Measurements from ENCODE around the gene FAM171A1.
"Not testable (repeated sequence)": the region's sequence is repeated elsewhere in the genome, so short reads cannot be mapped to it uniquely, and the experiment has no call there.

The FAM171A1 gene

DNA sequence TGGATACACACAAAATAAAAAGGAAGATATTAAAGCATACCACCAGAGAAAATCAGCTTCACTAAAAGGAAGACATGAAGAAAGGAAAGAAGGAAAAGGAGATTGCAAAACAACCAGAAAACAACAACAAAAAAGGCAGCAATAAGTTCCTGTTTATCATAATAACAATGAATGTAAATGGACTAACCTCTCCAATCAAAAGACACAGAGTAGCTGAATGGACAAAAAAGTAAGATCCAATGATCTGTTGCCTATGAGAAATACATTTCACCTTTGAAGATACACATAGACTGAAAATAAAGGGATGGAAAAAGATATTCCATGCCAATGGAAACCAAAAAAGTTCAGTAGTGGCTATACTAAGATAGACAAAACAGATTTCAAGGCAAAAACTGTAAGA is 30.3 kb upstream of the FAM171A1 start:
- H3K36me3 ChIP-seq (ENCODE audit: insufficient read depth, low read length): no peaks in the 10 kb centered on the region
- no peak for TF ChIP-seq POLR2AphosphoS5 (IDR thresholded peaks at IDR 0.05; ENCODE audit: borderline replicate concordance, low read depth, low read length)
- TF ChIP-seq EZH2 (IDR thresholded peaks at IDR 0.05): no peak
- TF ChIP-seq FOXP2 (optimal IDR thresholded peaks at IDR 0.05; ENCODE audit: control extremely low read depth, extremely low read length, insufficient read depth): no peak
- H3K4me3 ChIP-seq: no peak overlapping the region
- no peak overlapping the region for H3K9ac ChIP-seq (ENCODE audit: insufficient read length)
- no peak for DNase-seq (ENCODE audit: low read depth, low spot score)
- H3K27ac ChIP-seq: no peak overlapping the region
- no peaks in the 10 kb centered on the region for H3K9me3 ChIP-seq (ENCODE audit: low read depth, low read length)

DNA sequence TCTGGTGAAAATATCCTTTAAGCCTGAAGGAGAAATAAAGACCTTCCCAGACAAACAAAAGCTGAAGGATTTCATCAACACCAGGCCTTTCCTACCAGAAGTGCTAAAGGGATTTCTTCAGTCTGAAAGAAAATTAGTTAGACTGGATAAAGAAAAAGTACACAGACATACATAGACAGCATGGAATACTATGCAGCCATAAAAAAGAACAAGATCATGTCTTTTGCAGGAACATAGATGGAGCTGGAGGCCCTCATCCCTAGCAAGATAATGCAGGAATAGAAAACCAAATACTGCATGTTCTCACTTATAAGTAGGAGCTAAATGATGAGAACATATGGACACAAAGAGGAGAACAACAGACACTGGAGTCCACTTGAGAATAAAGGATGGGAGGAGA is 29.4 kb upstream of the FAM171A1 start:
- H3K9me3 ChIP-seq (ENCODE audit: low read depth, low read length); H3K4me3 ChIP-seq; H3K36me3 ChIP-seq (ENCODE audit: insufficient read depth, low read length); H3K27ac ChIP-seq; H3K9ac ChIP-seq (ENCODE audit: insufficient read length); DNase-seq (ENCODE audit: low read depth, low spot score): not testable (repeated sequence)

DNA sequence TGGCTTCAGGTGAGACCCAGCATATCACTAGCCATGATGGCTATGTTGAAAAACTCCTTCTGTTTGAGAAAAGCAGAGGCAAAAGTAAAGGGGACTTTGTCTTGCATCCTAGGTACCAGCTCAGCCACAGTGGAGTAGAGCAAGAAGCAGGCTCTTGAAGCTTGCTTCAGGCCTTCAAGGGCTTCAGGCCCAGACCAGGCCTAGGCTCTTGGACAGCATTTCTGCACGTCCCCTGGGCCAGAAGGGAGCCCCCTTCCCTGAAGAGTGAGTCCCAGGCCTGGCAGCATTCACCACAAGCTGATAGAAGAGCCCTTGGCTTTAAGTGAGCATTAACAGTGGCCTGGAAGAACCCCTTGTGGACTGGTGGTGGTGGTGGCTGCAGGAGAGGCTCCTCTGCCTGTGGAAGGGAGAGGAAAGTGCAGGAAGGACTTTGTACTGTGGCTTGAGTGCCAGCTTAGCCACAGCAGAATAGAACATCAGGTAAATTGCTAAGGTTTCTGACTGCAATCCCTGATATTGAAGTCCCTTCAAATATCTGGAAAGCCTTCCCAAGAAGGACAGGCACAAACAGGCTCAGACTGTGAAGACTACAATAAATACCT is 28.1 kb upstream of the FAM171A1 start:
- Histone ChIP-seq H3K9me3 (ENCODE audit: low read depth, low read length) (no peaks in the 10 kb centered on the region), H3K9ac (ENCODE audit: insufficient read length) (no peak overlapping the region), H3K4me3 (no peak overlapping the region), H3K36me3 (ENCODE audit: insufficient read depth, low read length) (no peaks in the 10 kb centered on the region), H3K27ac (no peak overlapping the region)
- no peak for DNase-seq (ENCODE audit: low read depth, low spot score)
- TF ChIP-seq EZH2 (IDR thresholded peaks at IDR 0.05) (no peak), POLR2AphosphoS5 (IDR thresholded peaks at IDR 0.05; ENCODE audit: borderline replicate concordance, low read depth, low read length) (no peak)

DNA sequence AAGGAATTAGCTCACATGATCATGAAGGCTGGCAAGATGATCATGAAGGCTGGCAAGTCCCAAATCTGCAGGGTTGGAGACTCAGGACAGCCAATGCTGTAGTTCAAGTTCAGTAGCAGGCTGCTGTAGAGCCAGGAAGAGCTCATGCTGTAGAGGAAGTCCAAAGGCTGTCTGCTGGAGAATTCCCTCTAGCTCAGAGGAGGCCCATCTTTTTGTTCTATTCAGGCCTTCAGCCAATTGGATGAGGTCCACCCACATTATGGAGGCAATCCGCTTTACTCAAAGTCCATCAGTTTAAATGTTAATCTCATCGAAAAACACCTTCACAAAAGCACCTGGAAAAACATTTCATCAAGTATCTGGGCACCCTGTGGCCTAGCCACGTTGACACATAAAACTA is 24.8 kb upstream of the FAM171A1 start:
- no peak for DNase-seq (ENCODE audit: low read depth, low spot score)
- no peak overlapping the region for H3K4me3 ChIP-seq
- H3K27ac ChIP-seq: no peak overlapping the region
- no peaks in the 10 kb centered on the region for H3K36me3 ChIP-seq (ENCODE audit: insufficient read depth, low read length)
- H3K9ac ChIP-seq (ENCODE audit: insufficient read length): no peak overlapping the region
- TF ChIP-seq EZH2 (IDR thresholded peaks at IDR 0.05) (no peak), POLR2AphosphoS5 (IDR thresholded peaks at IDR 0.05; ENCODE audit: borderline replicate concordance, low read depth, low read length) (no peak), FOXP2 (optimal IDR thresholded peaks at IDR 0.05; ENCODE audit: control extremely low read depth, extremely low read length, insufficient read depth) (no peak)
- H3K9me3 ChIP-seq (ENCODE audit: low read depth, low read length): no peaks in the 10 kb centered on the region

DNA sequence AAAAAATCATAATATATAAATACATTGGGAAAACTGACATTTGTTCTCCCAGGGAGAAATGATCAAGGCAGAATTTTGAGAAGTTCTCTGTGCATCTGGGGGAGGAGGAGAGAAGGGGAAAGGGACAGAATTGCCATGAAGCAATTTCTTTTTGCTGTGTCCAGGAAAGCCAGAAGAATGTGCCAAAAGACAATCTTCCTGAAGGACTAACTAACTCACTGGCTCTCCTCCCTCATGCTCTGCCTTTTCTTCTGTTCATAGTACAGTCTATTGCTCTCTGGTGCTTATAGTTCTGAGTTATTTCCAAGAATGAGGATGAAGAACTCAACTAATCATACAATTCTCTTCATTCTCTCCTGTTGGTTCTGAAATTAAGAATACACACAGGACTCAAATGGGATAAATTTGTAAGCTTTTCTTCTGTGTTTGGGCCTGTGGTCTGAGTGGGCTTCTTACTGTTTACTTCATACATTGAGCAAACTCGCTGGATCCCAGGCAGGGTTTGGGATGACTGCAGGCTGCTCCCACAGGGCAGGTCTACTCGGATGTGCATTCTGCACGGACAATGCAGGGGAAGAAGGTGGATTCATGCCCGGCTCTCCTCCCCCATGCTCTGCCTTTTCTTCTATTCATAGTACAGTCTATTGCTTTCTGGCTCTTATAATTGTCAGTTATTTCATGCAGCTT is 22.2 kb upstream of the FAM171A1 start:
- Histone ChIP-seq H3K36me3 (ENCODE audit: insufficient read depth, low read length) (no peaks in the 10 kb centered on the region), H3K4me3 (no peak overlapping the region), H3K9ac (ENCODE audit: insufficient read length) (no peak overlapping the region), H3K9me3 (ENCODE audit: low read depth, low read length) (no peaks in the 10 kb centered on the region), H3K27ac (no peak overlapping the region)
- no peak for DNase-seq (ENCODE audit: low read depth, low spot score)
- no peak for TF ChIP-seq EZH2 (IDR thresholded peaks at IDR 0.05)

DNA sequence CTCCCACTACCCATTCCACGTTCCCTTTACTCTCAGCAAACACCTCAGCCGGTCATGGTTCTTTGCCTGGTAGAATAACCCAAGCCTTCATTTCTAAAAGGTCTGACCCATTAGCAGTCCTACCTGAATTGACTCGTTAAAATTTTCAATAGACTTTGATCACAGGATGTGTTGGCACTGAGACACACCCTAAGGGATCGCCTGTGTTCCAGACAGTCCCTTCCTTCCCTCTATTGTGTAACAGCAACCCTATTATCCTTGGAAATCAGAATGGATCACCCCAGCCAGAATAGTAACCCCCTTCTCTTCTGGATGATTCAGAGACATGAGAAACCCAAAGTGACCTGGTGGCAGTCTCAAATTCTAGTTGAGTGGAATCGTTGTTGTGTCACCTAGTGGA is 20.4 kb upstream of the FAM171A1 start:
- Histone ChIP-seq H3K4me3 (no peak overlapping the region), H3K27ac (no peak overlapping the region), H3K9me3 (ENCODE audit: low read depth, low read length) (no peaks in the 10 kb centered on the region), H3K9ac (ENCODE audit: insufficient read length) (no peak overlapping the region), H3K36me3 (ENCODE audit: insufficient read depth, low read length) (no peaks in the 10 kb centered on the region)
- DNase-seq (ENCODE audit: low read depth, low spot score): no peak
- no peak for TF ChIP-seq FOXP2 (optimal IDR thresholded peaks at IDR 0.05; ENCODE audit: control extremely low read depth, extremely low read length, insufficient read depth)
- TF ChIP-seq EZH2 (IDR thresholded peaks at IDR 0.05): no peak
- no peak for TF ChIP-seq POLR2AphosphoS5 (IDR thresholded peaks at IDR 0.05; ENCODE audit: borderline replicate concordance, low read depth, low read length)

DNA sequence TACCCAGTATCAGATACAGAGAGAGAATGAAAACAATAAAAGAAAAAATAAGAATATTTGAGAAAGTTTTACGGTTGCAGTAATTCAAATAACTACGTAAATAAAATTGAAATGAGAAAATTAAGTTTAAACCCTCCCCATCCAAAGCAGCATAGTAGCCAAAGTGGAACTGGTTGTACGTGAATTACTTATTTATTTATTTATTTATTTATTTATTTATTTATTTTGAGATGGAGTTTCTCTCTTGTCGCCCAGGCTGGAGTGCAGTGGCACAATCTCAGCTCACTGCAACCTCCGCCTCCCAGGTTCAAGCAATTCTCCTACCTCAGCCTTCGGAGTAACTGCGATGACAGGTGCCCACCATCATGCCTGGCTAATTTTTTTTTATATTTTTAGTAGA is 17.1 kb upstream of the FAM171A1 start:
- not testable (repeated sequence) for H3K27ac ChIP-seq; H3K9me3 ChIP-seq (ENCODE audit: low read depth, low read length); H3K36me3 ChIP-seq (ENCODE audit: insufficient read depth, low read length); DNase-seq (ENCODE audit: low read depth, low spot score); H3K9ac ChIP-seq (ENCODE audit: insufficient read length); H3K4me3 ChIP-seq

DNA sequence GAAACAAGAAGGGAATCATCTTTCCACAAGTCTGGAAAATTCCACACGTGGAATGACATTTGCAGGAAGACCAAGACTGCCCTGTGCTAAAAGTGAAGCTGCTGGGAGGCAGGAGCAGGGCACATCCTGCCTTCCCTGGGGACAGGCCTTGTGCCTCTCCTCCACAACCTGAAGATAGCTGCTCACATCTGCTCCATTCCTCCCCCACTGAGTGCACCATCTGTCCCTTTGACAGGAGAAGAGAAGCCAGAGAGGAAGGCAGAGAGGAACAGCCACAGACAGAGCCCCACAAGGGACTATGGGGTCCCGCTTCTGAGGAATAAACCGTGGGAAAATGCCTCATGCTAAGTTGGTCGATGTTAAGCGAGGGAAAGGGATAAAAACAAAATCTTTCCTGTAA is 15.9 kb upstream of the FAM171A1 start:
- H3K36me3 ChIP-seq (ENCODE audit: insufficient read depth, low read length): no peaks in the 10 kb centered on the region
- no peak for DNase-seq (ENCODE audit: low read depth, low spot score)

DNA sequence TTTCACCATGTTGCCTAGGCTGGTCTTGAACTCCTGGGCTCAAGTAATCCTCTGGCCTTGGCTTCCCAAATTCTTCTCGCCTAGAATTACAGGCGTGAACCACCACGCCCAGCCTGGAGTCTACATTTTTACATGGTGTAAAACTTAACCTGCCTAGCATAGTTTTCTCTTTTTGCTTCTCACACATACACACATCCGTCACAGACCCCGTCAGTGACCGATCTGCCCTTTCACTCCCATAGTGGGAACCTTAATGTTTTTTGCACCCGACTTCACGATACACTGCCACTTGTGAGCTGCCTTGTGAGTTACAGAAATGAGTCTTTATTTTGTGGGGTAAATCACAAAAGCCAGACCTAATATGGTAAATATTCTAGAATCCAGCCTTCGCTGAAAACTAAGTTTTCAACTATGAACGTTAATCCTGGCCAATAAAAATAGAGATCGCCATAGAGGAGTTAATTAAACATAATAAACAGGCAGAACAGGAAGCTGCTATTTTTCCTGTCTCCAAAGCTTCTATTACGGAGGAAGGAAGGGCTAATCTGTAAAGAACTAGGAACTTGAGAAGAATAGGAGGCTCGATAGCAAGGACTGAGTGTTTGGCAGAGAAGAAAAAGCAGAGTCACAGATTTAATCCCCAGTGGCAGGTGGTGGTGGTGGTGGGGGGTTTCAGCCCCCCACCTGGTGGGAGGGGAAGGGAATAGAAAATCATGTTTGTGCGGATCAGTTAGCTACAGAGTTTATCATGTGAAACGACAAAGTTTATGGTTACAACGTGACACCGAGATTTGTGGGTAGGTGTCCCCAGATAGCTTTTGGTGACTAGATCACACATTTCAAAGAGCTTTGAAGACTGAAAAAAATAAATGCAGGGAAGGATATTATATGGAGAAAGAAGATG is 14.7 kb upstream of the FAM171A1 start:
- Histone ChIP-seq H3K9me3 (ENCODE audit: low read depth, low read length) (no peaks in the 10 kb centered on the region), H3K36me3 (ENCODE audit: insufficient read depth, low read length) (no peaks in the 10 kb centered on the region), H3K9ac (ENCODE audit: insufficient read length) (no peak overlapping the region), H3K27ac (no peak overlapping the region), H3K4me3 (no peak overlapping the region)
- no peak for DNase-seq (ENCODE audit: low read depth, low spot score)
- TF ChIP-seq EZH2 (IDR thresholded peaks at IDR 0.05) (no peak), FOXP2 (optimal IDR thresholded peaks at IDR 0.05; ENCODE audit: control extremely low read depth, extremely low read length, insufficient read depth) (no peak), POLR2AphosphoS5 (IDR thresholded peaks at IDR 0.05; ENCODE audit: borderline replicate concordance, low read depth, low read length) (no peak)

More for the DNA sequence above, 15.9 kb upstream of the FAM171A1 start:
- Histone ChIP-seq H3K4me3 (no peak overlapping the region), H3K27ac (no peak overlapping the region), H3K9me3 (ENCODE audit: low read depth, low read length) (no peaks in the 10 kb centered on the region), H3K9ac (ENCODE audit: insufficient read length) (no peak overlapping the region)
- TF ChIP-seq EZH2 (IDR thresholded peaks at IDR 0.05): no peak
- no peak for TF ChIP-seq FOXP2 (optimal IDR thresholded peaks at IDR 0.05; ENCODE audit: control extremely low read depth, extremely low read length, insufficient read depth)
- no peak for TF ChIP-seq POLR2AphosphoS5 (IDR thresholded peaks at IDR 0.05; ENCODE audit: borderline replicate concordance, low read depth, low read length)

Measured in SK-N-MC (cell line).